ENCODE measurements around the gene ZNF483. TPM values are rescaled to one million over a fixed set of nuclear protein-coding genes. Genes with fewer than 3 reads are reported as not detected.
"Not testable (repeated sequence)": the region's sequence is repeated elsewhere in the genome, so short reads cannot be mapped to it uniquely, and the experiment has no call there.

The ZNF483 gene
- total RNA-seq, 5 donors from 2014 or later (not counting 1 experiment from before 2014, with no cell fraction given), result 13.5 to 21.5 (median 16.5) TPM

DNA sequence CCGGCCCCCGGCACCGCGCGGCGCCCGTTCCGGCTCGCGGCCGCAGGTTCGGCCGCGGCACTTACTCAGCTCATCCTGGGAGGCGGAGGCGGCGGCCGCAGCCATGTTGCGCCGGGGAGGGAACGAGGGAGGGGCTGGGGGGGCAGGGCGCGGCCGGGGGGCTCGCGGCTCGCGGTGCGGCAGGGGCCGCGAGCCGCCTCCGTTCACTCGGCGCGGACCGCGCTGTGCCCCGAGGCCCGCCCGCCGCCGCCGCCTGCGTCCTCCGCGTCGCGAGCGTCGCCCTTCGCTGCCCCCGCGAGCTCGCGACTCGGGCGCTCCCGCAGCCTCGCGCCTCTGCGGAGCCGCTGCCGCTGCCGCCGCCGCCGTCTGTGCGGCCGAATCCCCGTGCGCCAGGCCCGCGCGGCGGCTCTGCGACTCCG, 41.5 kb upstream of the ZNF483 start:
- Mint-ChIP-seq H3K27ac (no peak overlapping the region), H3K36me3 (no peaks in the 10 kb centered on the region), H3K4me1 (peaks cover 32 to 37% (median 33%) of the 10 kb centered on the region in 3 donors), H3K9me3 (no peaks in the 10 kb centered on the region), H3K4me3 (peak overlapping the region in 1 of 3 donors; percentile 80), H3K27me3 (peaks cover 3 to 6% of the 10 kb centered on the region in 2 donors)
- Histone ChIP-seq H3K4me3 (ENCODE audit: control insufficient read depth in 1 of 2, extremely low read depth in 1 of 2, low read length in 1 of 2) (peak overlapping the region; percentile 91 to 92), H3K9me3 (no peaks in the 10 kb centered on the region), H3K27ac (ENCODE audit: low read length) (no peak overlapping the region), H3K4me1 (ENCODE audit: control insufficient read depth in 1 of 2, extremely low read depth in 1 of 2, insufficient read depth in 2 of 2, low read length in 2 of 2) (peaks cover 7 to 9% of the 10 kb centered on the region in 2 experiments), H3K27me3 (replicated peaks in 1 of 2; ENCODE audit: control insufficient read depth in 2 of 2, extremely low read depth in 1 of 2, insufficient read depth in 2 of 2, low read length in 1 of 2) (no peaks in the 10 kb centered on the region), H3K36me3 (ENCODE audit: control insufficient read depth in 2 of 2, extremely low read depth in 1 of 2, insufficient read depth in 1 of 2, low read length in 1 of 2) (no peaks in the 10 kb centered on the region)
- DNase-seq, result peak in 30 of 35 experiments; percentile 8 to 76 (median 34)
- ATAC-seq (replicated peaks in 1 of 4), result peak; percentile 53 to 63 (median 62)
- CTCF ChIA-PET, result interaction anchor here in 1 of 2 donors (0.6 kb wide), 2 partner anchors 148 to 343 kb away, joined by 4 read pairs; partner anchors contain the start of gene DNAJC25
- WGBS (ENCODE audit: insufficient coverage), result under 1% methylated on average over 78 of the region's 78 CpGs
- POLR2A ChIA-PET, result interaction anchor here (0.6 to 1.2 kb wide), 5 partner anchors 40 to 896 kb away, joined by 3 to 10 read pairs (median 5); partner anchors contain the start of gene DNAJC25 (in 1 of the 2)

DNA sequence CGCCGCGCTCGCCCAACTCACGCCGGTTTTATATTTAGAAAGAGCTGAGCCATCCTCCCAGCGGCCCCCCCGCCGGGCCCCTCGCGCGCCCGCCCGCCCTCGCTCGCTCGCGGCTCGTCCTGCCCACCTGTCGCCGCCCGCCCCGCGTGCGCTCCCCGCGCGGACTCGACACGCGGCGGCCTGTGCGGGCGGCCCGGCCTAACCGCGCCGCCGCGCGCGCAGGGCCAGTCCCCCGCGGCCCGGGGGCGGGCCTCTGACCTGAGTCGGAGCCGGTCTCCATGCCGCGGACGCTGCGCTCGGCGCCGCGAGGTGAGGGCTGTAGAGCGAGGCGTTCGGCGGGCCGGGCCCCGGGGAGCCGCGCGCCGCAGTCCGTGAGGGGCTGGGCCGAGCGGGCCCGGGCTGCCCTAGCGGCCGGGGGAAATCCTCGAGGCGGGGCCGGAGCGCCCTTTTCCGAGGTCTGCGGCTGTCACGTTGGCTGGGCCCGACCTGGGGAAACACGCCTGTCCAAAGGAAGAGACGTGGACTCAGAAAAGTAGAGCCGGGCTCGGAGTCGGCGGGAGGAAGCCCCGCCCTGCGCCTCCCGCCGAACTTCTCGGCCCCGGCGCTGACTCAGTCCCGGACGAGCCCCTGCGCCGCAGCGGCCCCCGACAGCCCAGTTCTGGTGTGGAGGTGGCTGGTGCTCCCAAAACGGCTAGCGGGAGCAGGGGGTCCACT, 41.0 kb upstream of the ZNF483 start, which contains the start of gene ECPAS:
ECPAS (minus strand) TSS at position 526 of the 714 bp plus-strand sequence. CDS start 11,465 bp downstream, outside the sequence.
- Histone ChIP-seq H3K27ac (ENCODE audit: low read length) (peak within 1 kb of the TSS; percentile 67), H3K4me1 (ENCODE audit: control insufficient read depth in 1 of 2, extremely low read depth in 1 of 2, insufficient read depth in 2 of 2, low read length in 2 of 2) (peaks cover 7 to 9% of the 10 kb centered on the region in 2 experiments), H3K9me3 (no peaks in the 10 kb centered on the region), H3K36me3 (ENCODE audit: control insufficient read depth in 2 of 2, extremely low read depth in 1 of 2, insufficient read depth in 1 of 2, low read length in 1 of 2) (no peaks in the 10 kb centered on the region), H3K4me3 (ENCODE audit: control insufficient read depth in 1 of 2, extremely low read depth in 1 of 2, low read length in 1 of 2) (peak within 1 kb of the TSS; percentile 91 to 92), H3K27me3 (replicated peaks in 1 of 2; ENCODE audit: control insufficient read depth in 2 of 2, extremely low read depth in 1 of 2, insufficient read depth in 2 of 2, low read length in 1 of 2) (no peaks in the 10 kb centered on the region)
- no peaks in the 10 kb centered on the region for H3K9me3 Mint-ChIP-seq
- H3K4me3 Mint-ChIP-seq, result peak within 1 kb of the TSS; percentile 80 to 84 (median 82)
- under 1% methylated on average over 101 of the region's 101 CpGs for WGBS (ENCODE audit: insufficient coverage)
- ChIA-PET POLR2A (interaction anchor here in 1 of 2 donors (0.6 to 0.7 kb wide), 2 partner anchors 114 to 147 kb away, joined by 3 read pairs; partner anchors contain the start of gene DNAJC25), CTCF (interaction anchor here in 1 of 2 donors (0.6 to 0.7 kb wide), 2 partner anchors 41 to 343 kb away, joined by 3 to 4 read pairs; partner anchors contain the start of gene ZNF483)
- H3K27me3 Mint-ChIP-seq, result peaks cover 3 to 6% of the 10 kb centered on the region in 2 donors
- H3K27ac Mint-ChIP-seq, result peak within 1 kb of the TSS; percentile 79 to 88
- ATAC-seq (replicated peaks in 1 of 4) (peak; percentile 66 to 75 (median 69)), DNase-seq (peak; percentile 29 to 69 (median 55))
- H3K4me1 Mint-ChIP-seq, result peaks cover 27 to 33% (median 29%) of the 10 kb centered on the region in 3 donors
- no peaks in the 10 kb centered on the region for H3K36me3 Mint-ChIP-seq

DNA sequence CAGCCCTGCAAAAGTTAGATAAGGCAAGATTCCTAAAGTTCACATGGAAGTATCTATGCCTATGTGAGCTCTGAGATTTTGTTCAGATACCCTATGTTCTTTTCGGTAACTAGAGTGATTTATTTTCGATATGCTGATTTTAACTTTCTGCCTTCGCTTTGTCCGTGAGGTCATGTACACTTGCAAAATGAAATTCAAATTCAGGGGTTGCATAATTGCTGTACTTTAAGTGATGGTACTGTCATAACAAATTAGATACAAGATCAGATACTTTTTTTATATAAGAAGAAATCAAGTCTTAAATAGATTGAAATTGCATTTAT, 40.4 kb upstream of the ZNF483 start:
- ATAC-seq (replicated peaks in 1 of 4) (no peak), DNase-seq (no peak)
- Histone ChIP-seq H3K36me3 (ENCODE audit: control insufficient read depth in 2 of 2, extremely low read depth in 1 of 2, insufficient read depth in 1 of 2, low read length in 1 of 2) (no peaks in the 10 kb centered on the region), H3K27ac (ENCODE audit: low read length) (peak overlapping the region; percentile 67), H3K4me1 (ENCODE audit: control insufficient read depth in 1 of 2, extremely low read depth in 1 of 2, insufficient read depth in 2 of 2, low read length in 2 of 2) (peaks cover 7 to 9% of the 10 kb centered on the region in 2 experiments), H3K27me3 (replicated peaks in 1 of 2; ENCODE audit: control insufficient read depth in 2 of 2, extremely low read depth in 1 of 2, insufficient read depth in 2 of 2, low read length in 1 of 2) (no peaks in the 10 kb centered on the region), H3K9me3 (no peaks in the 10 kb centered on the region), H3K4me3 (ENCODE audit: control insufficient read depth in 1 of 2, extremely low read depth in 1 of 2, low read length in 1 of 2) (peak overlapping the region; percentile 54 to 78)
- no peaks in the 10 kb centered on the region for H3K9me3 Mint-ChIP-seq
- H3K36me3 Mint-ChIP-seq, result no peaks in the 10 kb centered on the region
- ChIA-PET CTCF (interaction anchor here (0.5 to 0.7 kb wide), 2 partner anchors 41 to 53 kb away, joined by 3 to 4 read pairs; partner anchors contain the start of gene ZNF483 (in 1 of the 2)), POLR2A (no interaction called here)
- H3K4me3 Mint-ChIP-seq, result peak overlapping the region; percentile 80 to 84 (median 82)
- H3K27ac Mint-ChIP-seq, result peak overlapping the region; percentile 79 to 88
- no CpG with 5 or more reads among the region's 4 CpGs for WGBS (ENCODE audit: insufficient coverage)
- peaks cover 26 to 31% (median 27%) of the 10 kb centered on the region in 3 donors for H3K4me1 Mint-ChIP-seq
- H3K27me3 Mint-ChIP-seq, result peaks cover 3 to 6% of the 10 kb centered on the region in 2 donors

DNA sequence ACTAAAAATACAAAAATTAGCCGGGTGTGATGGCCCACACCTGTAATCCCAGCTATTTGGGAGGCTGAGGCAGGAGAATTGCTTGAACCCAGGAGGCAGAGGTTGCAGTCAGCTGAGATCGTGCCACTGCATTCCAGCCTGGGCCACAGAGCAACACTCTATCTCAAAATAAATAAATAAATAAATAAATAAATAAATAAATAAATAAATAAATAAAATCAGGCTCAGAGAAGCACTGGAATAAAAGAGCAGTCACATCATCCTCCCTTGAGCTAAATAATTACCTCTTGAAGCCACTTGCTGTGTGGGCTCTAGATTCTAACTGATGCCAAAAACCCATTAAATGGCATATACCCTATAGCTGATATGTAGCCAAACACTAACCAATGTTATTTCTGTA, 27.8 kb upstream of the ZNF483 start:
- H3K4me3 Mint-ChIP-seq; H3K9me3 Mint-ChIP-seq; H3K4me3 ChIP-seq (ENCODE audit: control insufficient read depth in 1 of 2, extremely low read depth in 1 of 2, low read length in 1 of 2); H3K4me1 ChIP-seq (ENCODE audit: control insufficient read depth in 1 of 2, extremely low read depth in 1 of 2, insufficient read depth in 2 of 2, low read length in 2 of 2); ATAC-seq (replicated peaks in 1 of 4); CTCF ChIA-PET; DNase-seq; H3K4me1 Mint-ChIP-seq; H3K27me3 ChIP-seq (replicated peaks in 1 of 2; ENCODE audit: control insufficient read depth in 2 of 2, extremely low read depth in 1 of 2, insufficient read depth in 2 of 2, low read length in 1 of 2); POLR2A ChIA-PET; H3K36me3 ChIP-seq (ENCODE audit: control insufficient read depth in 2 of 2, extremely low read depth in 1 of 2, insufficient read depth in 1 of 2, low read length in 1 of 2); H3K36me3 Mint-ChIP-seq; H3K9me3 ChIP-seq; H3K27ac Mint-ChIP-seq; H3K27ac ChIP-seq (ENCODE audit: low read length): not testable (repeated sequence)
- WGBS (ENCODE audit: insufficient coverage), result 100% methylated on average over 1 of the region's 2 CpGs
- H3K27me3 Mint-ChIP-seq, result peaks cover 8 to 10% of the 10 kb centered on the region in 2 donors

DNA sequence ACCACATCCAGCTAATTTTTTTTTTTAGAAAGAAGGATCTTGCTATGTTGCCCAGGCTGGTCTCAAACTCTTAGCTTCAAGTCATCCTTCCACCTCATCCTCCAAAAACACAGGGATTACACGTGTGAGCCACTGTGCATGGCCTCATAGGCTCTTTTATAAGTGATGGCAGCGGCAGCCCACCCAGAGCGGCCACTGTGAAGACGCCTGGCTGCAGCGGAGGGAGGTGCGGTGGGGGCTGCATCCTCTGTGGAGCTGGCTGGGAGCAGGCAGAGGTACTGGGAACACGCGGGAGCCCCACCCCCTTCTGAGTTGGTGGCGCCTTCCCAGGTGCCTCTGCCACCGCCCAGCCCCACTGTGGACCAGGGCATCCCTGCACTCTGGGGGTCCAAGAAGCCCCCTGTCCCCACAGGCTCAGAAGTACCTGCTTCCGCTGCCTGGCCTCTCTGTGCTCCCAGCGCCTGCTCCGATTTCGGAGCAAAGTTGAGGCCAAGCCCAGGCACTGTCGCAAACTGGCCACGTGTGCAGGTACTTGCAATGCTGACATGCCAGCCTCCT, 23.9 kb upstream of the ZNF483 start:
- H3K4me1 Mint-ChIP-seq, result no peaks in the 10 kb centered on the region
- CTCF ChIA-PET, result interaction anchor here in 1 of 2 donors (0.6 kb wide), 1 partner anchor 85 kb away, joined by 3 read pairs; no protein-coding TSS in a partner anchor
- 93% methylated on average over 12 of the region's 16 CpGs for WGBS (ENCODE audit: insufficient coverage)

DNA sequence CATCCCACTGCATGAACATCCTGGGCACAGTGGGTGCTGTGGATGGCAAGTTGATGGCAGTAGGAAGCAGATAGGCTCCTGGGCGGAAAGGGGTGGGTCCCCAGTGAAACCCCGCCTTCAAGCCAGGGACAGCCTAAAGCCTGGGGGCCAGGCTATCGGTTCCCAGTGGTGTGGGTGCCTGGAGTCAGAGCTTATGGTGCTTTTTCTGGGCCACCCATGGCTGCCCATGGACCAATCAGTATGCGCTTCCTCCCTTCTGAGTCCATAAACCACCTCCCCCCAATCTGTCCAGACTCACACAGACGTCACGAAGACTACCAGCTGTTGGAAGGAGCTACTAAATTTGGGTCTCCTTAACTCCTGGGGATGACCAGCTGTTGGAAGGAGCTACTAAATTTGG, 23.3 kb upstream of the ZNF483 start:
- Mint-ChIP-seq H3K27me3 (peaks cover 3 to 6% of the 10 kb centered on the region in 2 donors), H3K4me1 (no peaks in the 10 kb centered on the region), H3K27ac (no peak overlapping the region), H3K36me3 (no peaks in the 10 kb centered on the region), H3K4me3 (no peak overlapping the region), H3K9me3 (no peaks in the 10 kb centered on the region)
- DNase-seq, result no peak
- POLR2A ChIA-PET, result no interaction called here
- 92% methylated on average over 2 of the region's 6 CpGs for WGBS (ENCODE audit: insufficient coverage)
- H3K27ac ChIP-seq (ENCODE audit: low read length), result no peak overlapping the region
- peaks cover 0 to 13% of the 10 kb centered on the region in 2 experiments for H3K27me3 ChIP-seq (replicated peaks in 1 of 2; ENCODE audit: control insufficient read depth in 2 of 2, extremely low read depth in 1 of 2, insufficient read depth in 2 of 2, low read length in 1 of 2)
- H3K4me1 ChIP-seq (ENCODE audit: control insufficient read depth in 1 of 2, extremely low read depth in 1 of 2, insufficient read depth in 2 of 2, low read length in 2 of 2), result no peaks in the 10 kb centered on the region
- no peak for ATAC-seq (replicated peaks in 1 of 4)
- CTCF ChIA-PET, result interaction anchor here in 1 of 2 donors (0.5 kb wide), 1 partner anchor 8 kb away, joined by 3 read pairs; no protein-coding TSS in a partner anchor
- H3K36me3 ChIP-seq (ENCODE audit: control insufficient read depth in 2 of 2, extremely low read depth in 1 of 2, insufficient read depth in 1 of 2, low read length in 1 of 2), result no peaks in the 10 kb centered on the region
- no peak overlapping the region for H3K4me3 ChIP-seq (ENCODE audit: control insufficient read depth in 1 of 2, extremely low read depth in 1 of 2, low read length in 1 of 2)
- H3K9me3 ChIP-seq, result no peaks in the 10 kb centered on the region

More for the DNA sequence above, 23.9 kb upstream of the ZNF483 start:
- DNase-seq (no peak), ATAC-seq (replicated peaks in 1 of 4) (no peak)
- Histone ChIP-seq H3K4me3 (ENCODE audit: control insufficient read depth in 1 of 2, extremely low read depth in 1 of 2, low read length in 1 of 2) (no peak overlapping the region), H3K4me1 (ENCODE audit: control insufficient read depth in 1 of 2, extremely low read depth in 1 of 2, insufficient read depth in 2 of 2, low read length in 2 of 2) (no peaks in the 10 kb centered on the region), H3K9me3 (no peaks in the 10 kb centered on the region), H3K36me3 (ENCODE audit: control insufficient read depth in 2 of 2, extremely low read depth in 1 of 2, insufficient read depth in 1 of 2, low read length in 1 of 2) (no peaks in the 10 kb centered on the region), H3K27me3 (replicated peaks in 1 of 2; ENCODE audit: control insufficient read depth in 2 of 2, extremely low read depth in 1 of 2, insufficient read depth in 2 of 2, low read length in 1 of 2) (peaks cover 0 to 13% of the 10 kb centered on the region in 2 experiments), H3K27ac (ENCODE audit: low read length) (no peak overlapping the region)
- POLR2A ChIA-PET, result no interaction called here
- no peak overlapping the region for H3K4me3 Mint-ChIP-seq
- H3K27me3 Mint-ChIP-seq, result peaks cover 3 to 6% of the 10 kb centered on the region in 2 donors
- no peak overlapping the region for H3K27ac Mint-ChIP-seq
- no peaks in the 10 kb centered on the region for H3K9me3 Mint-ChIP-seq
- no peaks in the 10 kb centered on the region for H3K36me3 Mint-ChIP-seq
